Fibroblast of lung (primary cell): ENCODE results near the gene SNX19. TPM values are rescaled to one million over a fixed set of nuclear protein-coding genes. Genes with fewer than 3 reads are reported as not detected.
"Not testable (repeated sequence)": the region's sequence is repeated elsewhere in the genome, so short reads cannot be mapped to it uniquely, and the experiment has no call there.

Source experiments
- DNase-seq, 2 donors: peaks; one replicate each; pipeline versions ENCODE4 v3.0.0 to v3.0.0-alpha.2; 2010; ENCODE audit warnings: low read depth in 2 of 2
- H2AFZ ChIP-seq: 2 replicates; pipeline ENCODE4 v1.5.1; 2012; ENCODE audit warnings: low read length, control low read depth, inconsistent platforms
- H3K27ac ChIP-seq: 2 replicates; pipeline ENCODE4 v1.5.1; 2011; ENCODE audit warnings: low read length, control low read depth; ENCODE audit not compliant: insufficient read depth
- H3K27me3 ChIP-seq: 2 replicates; pipeline ENCODE4 v1.5.1; 2011; ENCODE audit warnings: mild to moderate bottlenecking, low read length; ENCODE audit not compliant: control insufficient read depth, insufficient read depth
- H3K36me3 ChIP-seq: 2 replicates; pipeline ENCODE4 v1.5.1; 2011; ENCODE audit warnings: low read length; ENCODE audit not compliant: control insufficient read depth, insufficient read depth
- H3K4me1 ChIP-seq: 2 replicates; pipeline ENCODE4 v1.5.1; 2011; ENCODE audit warnings: low read length; ENCODE audit not compliant: control insufficient read depth, insufficient read depth; ENCODE audit errors: extremely low read depth
- H3K4me2 ChIP-seq: 2 replicates; pipeline ENCODE4 v1.5.1; 2011; ENCODE audit warnings: low read length, control low read depth; ENCODE audit not compliant: insufficient read depth; ENCODE audit errors: extremely low read depth
- H3K4me3 ChIP-seq, 4 experiments: fragments of 200-600 bp in 1 of 4; sonication (generic) in 1 of 4; replicated peaks in 1 of 4; 2 replicates each; pipeline ENCODE4 v1.5.1; 2011 to 2016; ENCODE audit warnings: low read length in 4 of 4, low read depth in 3 of 4, mild to moderate bottlenecking in 3 of 4, control low read depth in 2 of 4, inconsistent platforms in 1 of 4, mixed read lengths in 1 of 4; ENCODE audit not compliant: insufficient read depth in 1 of 4; ENCODE audit errors: control extremely low read depth in 1 of 4
- H3K79me2 ChIP-seq: 2 replicates; pipeline ENCODE4 v1.5.1; 2012; ENCODE audit warnings: mild to moderate bottlenecking, low read length, inconsistent platforms; ENCODE audit not compliant: control insufficient read depth, insufficient read depth
- H3K9ac ChIP-seq: 2 replicates; pipeline ENCODE4 v1.5.1; 2011; ENCODE audit warnings: mild to moderate bottlenecking, low read length, control low read depth; ENCODE audit not compliant: insufficient read depth
- H3K9me3 ChIP-seq: 2 replicates; pipeline ENCODE4 v1.5.1; 2012; ENCODE audit warnings: low read depth, low read length; ENCODE audit not compliant: control insufficient read depth, insufficient read depth
- H4K20me1 ChIP-seq: 2 replicates; pipeline ENCODE4 v1.5.1; 2011; ENCODE audit warnings: low read length; ENCODE audit not compliant: control insufficient read depth, insufficient read depth; ENCODE audit errors: extremely low read depth
- CTCF ChIP-seq, 2 donors: IDR thresholded peaks in 1 of 2; conservative IDR thresholded peaks in 1 of 2; 1 replicate in 1 of 2; 2 replicates in 1 of 2; pipeline ENCODE4 v1.5.1; 2011 to 2012; ENCODE audit warnings: low read length in 2 of 2, control low read depth in 1 of 2, inconsistent platforms in 1 of 2, low read depth in 1 of 2, mild to moderate bottlenecking in 1 of 2
- EZH2 ChIP-seq: IDR thresholded peaks from 2 replicates; pipeline ENCODE4 v1.5.1; 2012; ENCODE audit warnings: low read length, control low read depth, mild to moderate bottlenecking; ENCODE audit errors: missing control alignments
- polyA plus RNA-seq, 2 donors: library from polyadenylated mRNA; depleted of rRNA in 1 of 2; stranded (reverse) in 1 of 2; unstranded in 1 of 2; fragments of >200 nt; gene quantifications; 2 replicates each; pipeline ENCODE4 v1.2.1, GENCODE V29; 2011 to 2012; ENCODE audit warnings: missing spikeins in 1 of 2
- total RNA-seq: library from RNA; depleted of rRNA; stranded (reverse); fragments of >200 nt; gene quantifications from 2 replicates; pipeline ENCODE4 v1.2.1, GENCODE V29; 2014

The SNX19 gene
- total and polyA plus RNA-seq, 2 donors (not counting 1 experiment from before 2014, with no cell fraction given) = 76.6 to 91.7 TPM

GRCh38 chr11:130932086-130932712 lies 15.9 kb upstream of the SNX19 start:
- Histone ChIP-seq H3K9ac (no peak overlapping the region), H3K4me2 (no peak overlapping the region), H3K4me1 (no peaks in the 10 kb centered on the region), H3K27ac (no peak overlapping the region), H3K4me3 (no peak overlapping the region), H3K36me3 (no peaks in the 10 kb centered on the region), H4K20me1 (no peaks in the 10 kb centered on the region), H3K9me3 (no peaks in the 10 kb centered on the region), H2AFZ (no peak overlapping the region), H3K27me3 (no peaks in the 10 kb centered on the region), H3K79me2 (no peaks in the 10 kb centered on the region)
- no peak for DNase-seq
- no peak for TF ChIP-seq CTCF (conservative IDR thresholded peaks at IDR 0.05 in 1 of 2, IDR thresholded peaks at IDR 0.05 in 1 of 2; ENCODE audit: low read depth in 1 of 2, low read length in 2 of 2)
- TF ChIP-seq EZH2 = no peak

GRCh38 chr11:130924750-130925149 lies 8.5 kb upstream of the SNX19 start:
- Histone ChIP-seq H3K9ac (no peak overlapping the region), H3K27me3 (no peaks in the 10 kb centered on the region), H3K4me1 (no peaks in the 10 kb centered on the region), H3K4me2 (no peak overlapping the region), H3K79me2 (no peaks in the 10 kb centered on the region), H3K4me3 (no peak overlapping the region), H4K20me1 (no peaks in the 10 kb centered on the region), H3K27ac (no peak overlapping the region), H2AFZ (peak overlapping the region; percentile 40), H3K36me3 (no peaks in the 10 kb centered on the region), H3K9me3 (no peaks in the 10 kb centered on the region)
- DNase-seq = no peak
- no peak for TF ChIP-seq EZH2
- no peak for TF ChIP-seq CTCF (conservative IDR thresholded peaks at IDR 0.05 in 1 of 2, IDR thresholded peaks at IDR 0.05 in 1 of 2; ENCODE audit: low read depth in 1 of 2, low read length in 2 of 2)

- not testable (repeated sequence) for H3K36me3 ChIP-seq, H3K9ac ChIP-seq, H3K79me2 ChIP-seq, H3K9me3 ChIP-seq, H3K27me3 ChIP-seq, H3K4me3 ChIP-seq, H4K20me1 ChIP-seq, H2AFZ ChIP-seq, DNase-seq, H3K4me1 ChIP-seq, H3K4me2 ChIP-seq, H3K27ac ChIP-seq
Measured at GRCh38 chr11:130920612-130921011, 4.3 kb upstream of the SNX19 start.
